Mammary epithelial cell (primary cell): ENCODE data around the gene DNAJC7.

Experiments used
- EZH2 ChIP-seq: IDR thresholded peaks from 2 replicates; pipeline ENCODE4 v1.6.1; 2012; ENCODE audit warnings: low read length, inconsistent platforms, borderline replicate concordance
- TF ChIP-seq, protein P1 (sequence below), 2 donors: IDR thresholded peaks in 1 of 2; conservative IDR thresholded peaks in 1 of 2; 2 replicates each; pipeline ENCODE4 v1.5.1; 2011 to 2012; ENCODE audit warnings: inconsistent platforms in 2 of 2, low read length in 2 of 2, mild to moderate bottlenecking in 2 of 2, control low read depth in 1 of 2, low read depth in 1 of 2; ENCODE audit not compliant: insufficient read depth in 1 of 2; ENCODE audit errors: extremely low read depth in 1 of 2

DNA sequence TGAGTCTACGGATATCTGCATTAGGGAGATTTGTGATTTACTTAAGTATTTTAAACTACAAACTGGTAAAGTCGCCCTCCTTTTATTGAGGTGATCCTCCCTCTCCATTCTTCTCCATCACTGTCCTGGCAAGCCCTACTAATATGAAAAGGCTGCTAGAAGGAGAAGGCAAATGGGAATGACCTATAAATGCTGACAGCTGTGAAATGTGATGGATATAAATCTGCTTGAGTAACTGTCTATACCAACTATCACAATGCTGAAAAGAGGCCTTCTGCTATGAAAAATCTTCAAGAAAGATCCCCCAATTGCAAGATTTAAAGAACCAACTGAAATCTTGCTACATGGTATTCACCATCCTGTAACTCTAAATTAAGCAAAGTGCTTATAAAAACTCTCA lies 15.5 kb downstream of the DNAJC7 start:
- TF ChIP-seq, protein P1, sequence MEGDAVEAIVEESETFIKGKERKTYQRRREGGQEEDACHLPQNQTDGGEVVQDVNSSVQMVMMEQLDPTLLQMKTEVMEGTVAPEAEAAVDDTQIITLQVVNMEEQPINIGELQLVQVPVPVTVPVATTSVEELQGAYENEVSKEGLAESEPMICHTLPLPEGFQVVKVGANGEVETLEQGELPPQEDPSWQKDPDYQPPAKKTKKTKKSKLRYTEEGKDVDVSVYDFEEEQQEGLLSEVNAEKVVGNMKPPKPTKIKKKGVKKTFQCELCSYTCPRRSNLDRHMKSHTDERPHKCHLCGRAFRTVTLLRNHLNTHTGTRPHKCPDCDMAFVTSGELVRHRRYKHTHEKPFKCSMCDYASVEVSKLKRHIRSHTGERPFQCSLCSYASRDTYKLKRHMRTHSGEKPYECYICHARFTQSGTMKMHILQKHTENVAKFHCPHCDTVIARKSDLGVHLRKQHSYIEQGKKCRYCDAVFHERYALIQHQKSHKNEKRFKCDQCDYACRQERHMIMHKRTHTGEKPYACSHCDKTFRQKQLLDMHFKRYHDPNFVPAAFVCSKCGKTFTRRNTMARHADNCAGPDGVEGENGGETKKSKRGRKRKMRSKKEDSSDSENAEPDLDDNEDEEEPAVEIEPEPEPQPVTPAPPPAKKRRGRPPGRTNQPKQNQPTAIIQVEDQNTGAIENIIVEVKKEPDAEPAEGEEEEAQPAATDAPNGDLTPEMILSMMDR (conservative IDR thresholded peaks at IDR 0.05 in 1 of 2, IDR thresholded peaks at IDR 0.05 in 1 of 2; ENCODE audit: extremely low read depth in 1 of 2, insufficient read depth in 1 of 2, low read depth in 1 of 2, low read length in 2 of 2) = no peak
- no peak for TF ChIP-seq EZH2
